DOHH2 (cell line): ENCODE measurements around the gene RBM18.

ENCODE experiments used
- H3F3A ChIP-seq: fragments of 200-600 bp; sonication (generic), shearing (Covaris generic); 2 replicates; pipeline ENCODE4 v1.6.0; 2016; ENCODE audit warnings: antibody characterized with exemption, mild to moderate bottlenecking; ENCODE audit not compliant: control insufficient read depth, insufficient read depth
- H3K27ac ChIP-seq: fragments of 200-600 bp; sonication (generic); 2 replicates; pipeline ENCODE4 v1.5.1; 2014; ENCODE audit warnings: low read depth, mild to moderate bottlenecking, low read length, moderate library complexity
- H3K27me3 ChIP-seq: fragments of 200-600 bp; sonication (generic); 2 replicates; pipeline ENCODE4 v1.6.1; 2014; ENCODE audit warnings: mild to moderate bottlenecking, low read length, mixed read lengths; ENCODE audit not compliant: control insufficient read depth
- H3K36me3 ChIP-seq: fragments of 200-600 bp; sonication (generic); 2 replicates; pipeline ENCODE4 v1.6.1; 2014; ENCODE audit warnings: mild to moderate bottlenecking, low read length, moderate library complexity, mixed read lengths; ENCODE audit not compliant: control insufficient read depth
- H3K4me1 ChIP-seq: fragments of 200-600 bp; sonication (generic); 2 replicates; pipeline ENCODE4 v1.6.1; 2014; ENCODE audit warnings: mild to moderate bottlenecking, low read length, mixed read lengths; ENCODE audit not compliant: control insufficient read depth
- H3K4me2 ChIP-seq: fragments of 200-600 bp; sonication (generic); 2 replicates; pipeline ENCODE4 v1.6.0; 2014; ENCODE audit warnings: mild to moderate bottlenecking, low read length, moderate library complexity
- H3K4me3 ChIP-seq: fragments of 200-600 bp; sonication (generic); 2 replicates; pipeline ENCODE4 v1.5.1; 2014; ENCODE audit warnings: mild to moderate bottlenecking, low read length, mixed read lengths
- H3K79me2 ChIP-seq: fragments of 200-600 bp; sonication (generic); 2 replicates; pipeline ENCODE4 v1.6.1; 2014; ENCODE audit warnings: mild to moderate bottlenecking, low read length, mixed read lengths; ENCODE audit not compliant: control insufficient read depth
- H3K9me2 ChIP-seq: fragments of 200-600 bp; sonication (generic); replicated peaks from 2 replicates; pipeline ENCODE4 v1.6.1; 2014; ENCODE audit warnings: mild to moderate bottlenecking, low read length, mixed read lengths; ENCODE audit not compliant: control insufficient read depth
- H3K9me3 ChIP-seq: fragments of 200-600 bp; sonication (generic); 2 replicates; pipeline ENCODE4 v1.6.1; 2014; ENCODE audit warnings: antibody characterized with exemption, low read length, mixed read lengths; ENCODE audit not compliant: control insufficient read depth, insufficient read depth
- H4K20me1 ChIP-seq: fragments of 200-600 bp; sonication (generic); 2 replicates; pipeline ENCODE4 v1.6.0; 2014; ENCODE audit warnings: low read depth, mild to moderate bottlenecking, antibody characterized with exemption, low read length, moderate library complexity; ENCODE audit not compliant: control insufficient read depth, insufficient read depth
- EZH2phosphoT487 ChIP-seq: fragments of 200-600 bp; sonication (generic); IDR thresholded peaks from 2 replicates; pipeline ENCODE4 v1.6.1; 2017; ENCODE audit warnings: borderline replicate concordance, mild to moderate bottlenecking, antibody characterized with exemption, low read length, moderate library complexity, mixed read lengths
- TF ChIP-seq, protein P1 (sequence below): fragments of 200-600 bp; sonication (generic); IDR thresholded peaks from one replicate; pipeline ENCODE4 v1.5.1; 2014; ENCODE audit warnings: antibody characterized with exemption, mild to moderate bottlenecking, low read depth, low read length; ENCODE audit not compliant: poor library complexity, severe bottlenecking

Gene RBM18

DNA sequence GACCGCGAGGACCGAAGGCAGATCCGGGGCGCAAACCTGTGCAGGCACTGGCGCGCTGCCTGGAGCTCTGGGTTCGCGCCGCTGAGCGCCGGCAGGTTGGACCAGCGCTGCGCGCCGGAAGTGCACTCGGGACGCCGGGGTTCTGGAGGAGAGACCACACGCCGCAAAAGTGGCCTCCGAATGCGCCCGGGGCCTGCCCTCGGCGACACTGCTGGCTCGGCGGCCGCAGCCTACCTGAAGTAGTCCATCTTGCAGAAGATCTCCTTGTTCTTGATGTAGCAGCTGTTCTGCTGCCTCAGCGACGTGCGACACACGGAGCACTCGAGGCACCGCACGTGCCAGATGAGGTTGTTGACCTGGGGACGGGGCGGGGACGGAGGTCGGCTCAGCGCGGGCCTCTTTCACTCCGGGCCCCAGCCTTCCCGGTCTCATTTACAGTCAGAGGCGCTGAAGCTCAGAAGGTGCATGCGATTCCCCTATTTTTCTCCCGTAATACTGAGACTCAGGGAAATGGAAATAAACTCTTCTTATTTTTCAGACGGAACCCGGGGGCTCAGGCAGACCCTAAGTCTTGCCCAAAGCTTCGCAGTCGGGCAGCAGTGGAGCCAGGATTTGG lies 38.4 kb downstream of the RBM18 start:
- TF ChIP-seq EZH2phosphoT487: no peak
- TF ChIP-seq, protein P1, sequence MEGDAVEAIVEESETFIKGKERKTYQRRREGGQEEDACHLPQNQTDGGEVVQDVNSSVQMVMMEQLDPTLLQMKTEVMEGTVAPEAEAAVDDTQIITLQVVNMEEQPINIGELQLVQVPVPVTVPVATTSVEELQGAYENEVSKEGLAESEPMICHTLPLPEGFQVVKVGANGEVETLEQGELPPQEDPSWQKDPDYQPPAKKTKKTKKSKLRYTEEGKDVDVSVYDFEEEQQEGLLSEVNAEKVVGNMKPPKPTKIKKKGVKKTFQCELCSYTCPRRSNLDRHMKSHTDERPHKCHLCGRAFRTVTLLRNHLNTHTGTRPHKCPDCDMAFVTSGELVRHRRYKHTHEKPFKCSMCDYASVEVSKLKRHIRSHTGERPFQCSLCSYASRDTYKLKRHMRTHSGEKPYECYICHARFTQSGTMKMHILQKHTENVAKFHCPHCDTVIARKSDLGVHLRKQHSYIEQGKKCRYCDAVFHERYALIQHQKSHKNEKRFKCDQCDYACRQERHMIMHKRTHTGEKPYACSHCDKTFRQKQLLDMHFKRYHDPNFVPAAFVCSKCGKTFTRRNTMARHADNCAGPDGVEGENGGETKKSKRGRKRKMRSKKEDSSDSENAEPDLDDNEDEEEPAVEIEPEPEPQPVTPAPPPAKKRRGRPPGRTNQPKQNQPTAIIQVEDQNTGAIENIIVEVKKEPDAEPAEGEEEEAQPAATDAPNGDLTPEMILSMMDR: no peak
- Histone ChIP-seq H4K20me1 (no peaks in the 10 kb centered on the region), H3K27ac (no peak overlapping the region), H3K4me1 (no peaks in the 10 kb centered on the region), H3K4me2 (no peak overlapping the region), H3K79me2 (no peaks in the 10 kb centered on the region), H3K4me3 (no peak overlapping the region), H3K36me3 (no peaks in the 10 kb centered on the region), H3K9me2 (no peaks in the 10 kb centered on the region), H3F3A (no peaks in the 10 kb centered on the region), H3K9me3 (no peaks in the 10 kb centered on the region), H3K27me3 (peaks cover 25% of the 10 kb centered on the region)

DNA sequence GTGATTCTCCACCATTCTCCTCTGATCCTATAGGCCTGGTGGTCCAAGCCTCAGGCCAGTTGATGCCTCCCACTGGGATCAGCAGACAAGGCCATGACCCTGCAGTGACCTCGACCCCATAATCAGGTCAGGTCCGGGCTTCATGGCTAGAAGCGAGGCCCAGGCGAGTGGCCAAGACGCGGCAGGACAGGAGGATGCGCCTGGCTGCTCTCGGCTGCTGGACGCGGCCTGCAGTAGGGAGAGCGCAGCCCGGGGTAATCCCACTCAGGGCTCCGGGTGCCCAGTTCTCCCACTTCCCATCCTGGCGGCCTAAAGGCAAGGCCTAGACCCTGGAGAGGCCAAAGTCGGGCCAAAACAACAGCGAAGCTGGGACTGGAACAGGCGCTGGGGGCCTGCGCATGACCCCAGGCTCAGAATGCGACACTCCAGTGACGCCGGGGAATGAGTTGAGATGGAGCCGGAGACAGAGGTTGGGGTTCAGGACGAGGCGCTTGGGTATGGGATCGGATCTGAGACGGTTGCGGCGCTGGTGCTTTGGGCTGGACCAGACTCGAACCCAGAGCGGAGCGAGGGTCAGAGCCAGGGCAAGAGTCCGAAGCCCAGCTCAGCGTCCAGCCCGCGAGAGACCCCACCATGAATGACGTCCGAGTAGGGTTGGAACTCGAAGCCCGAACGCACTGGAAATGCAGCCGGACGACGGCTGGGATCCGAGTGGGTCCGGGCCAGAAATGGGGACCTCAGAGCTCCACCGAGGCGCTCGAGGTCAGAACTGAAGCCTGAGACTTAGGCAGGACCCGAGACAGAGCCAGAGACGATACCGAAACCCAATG lies 39.1 kb downstream of the RBM18 start:
- H3K27ac ChIP-seq: no peak overlapping the region
- H3K9me3 ChIP-seq: no peaks in the 10 kb centered on the region
- TF ChIP-seq, protein P1: no peak
- TF ChIP-seq EZH2phosphoT487: no peak
- H3K27me3 ChIP-seq: peaks cover 30% of the 10 kb centered on the region
- no peaks in the 10 kb centered on the region for H3K4me1 ChIP-seq
- H3K79me2 ChIP-seq: no peaks in the 10 kb centered on the region
- H3K36me3 ChIP-seq: no peaks in the 10 kb centered on the region
- H4K20me1 ChIP-seq: no peaks in the 10 kb centered on the region
- no peak overlapping the region for H3K4me3 ChIP-seq
- H3K9me2 ChIP-seq: no peaks in the 10 kb centered on the region
- no peak overlapping the region for H3K4me2 ChIP-seq
- no peaks in the 10 kb centered on the region for H3F3A ChIP-seq

GRCh38 chr9:122223435-122223834 lies 41.2 kb downstream of the RBM18 start:
- Histone ChIP-seq H3K4me1 (no peaks in the 10 kb centered on the region), H3K36me3 (no peaks in the 10 kb centered on the region), H3K27ac (no peak overlapping the region), H3F3A (no peaks in the 10 kb centered on the region), H4K20me1 (no peaks in the 10 kb centered on the region), H3K27me3 (peaks cover 30% of the 10 kb centered on the region), H3K9me2 (no peaks in the 10 kb centered on the region), H3K4me3 (no peak overlapping the region), H3K4me2 (no peak overlapping the region), H3K9me3 (no peaks in the 10 kb centered on the region), H3K79me2 (no peaks in the 10 kb centered on the region)
- TF ChIP-seq, protein P1: no peak
- TF ChIP-seq EZH2phosphoT487: no peak
